SJSA1 (cell line): ENCODE results near the gene CNGB1. TPM values are rescaled to one million over a fixed set of nuclear protein-coding genes. Genes with fewer than 3 reads are reported as not detected.

Experiments used
- DNase-seq, 2 experiments: peaks; one replicate each; pipeline ENCODE4 v3.0.0-alpha.2; 2015 to 2020; ENCODE audit warnings: low spot score in 2 of 2, low read depth in 1 of 2
- H3K27ac ChIP-seq: fragments of 250-450 bp; sonication (Bioruptor Pico); 2 replicates; pipeline ENCODE4 v1.5.1; 2020; ENCODE audit warnings: mild to moderate bottlenecking, moderate library complexity
- H3K27me3 ChIP-seq: fragments of 250-450 bp; sonication (Bioruptor Pico); replicated peaks from 2 replicates; pipeline ENCODE4 v1.5.1; 2020; ENCODE audit warnings: mild to moderate bottlenecking, moderate library complexity
- H3K36me3 ChIP-seq: fragments of 250-450 bp; sonication (Bioruptor Pico); 2 replicates; pipeline ENCODE4 v1.5.1; 2020; ENCODE audit warnings: mild to moderate bottlenecking
- H3K4me1 ChIP-seq: fragments of 250-450 bp; sonication (Bioruptor Pico); replicated peaks from 2 replicates; pipeline ENCODE4 v1.6.1; 2021; ENCODE audit warnings: mild to moderate bottlenecking
- H3K4me3 ChIP-seq: fragments of 250-450 bp; sonication (Bioruptor Pico); 2 replicates; pipeline ENCODE4 v1.5.1; 2020; ENCODE audit warnings: mild to moderate bottlenecking
- H3K9me3 ChIP-seq: fragments of 250-450 bp; sonication (Bioruptor Pico); replicated peaks from 2 replicates; pipeline ENCODE4 v1.5.1; 2020; ENCODE audit warnings: mild to moderate bottlenecking
- total RNA-seq: library from RNA; depleted of rRNA; stranded (reverse); fragments of >200 nt; shearing (Covaris generic); gene quantifications from 2 replicates; pipeline ENCODE4 v1.2.3, GENCODE V29; 2014

Gene CNGB1
- total RNA-seq, 1 experiment from 2014 or later, result 0.13 TPM

DNA sequence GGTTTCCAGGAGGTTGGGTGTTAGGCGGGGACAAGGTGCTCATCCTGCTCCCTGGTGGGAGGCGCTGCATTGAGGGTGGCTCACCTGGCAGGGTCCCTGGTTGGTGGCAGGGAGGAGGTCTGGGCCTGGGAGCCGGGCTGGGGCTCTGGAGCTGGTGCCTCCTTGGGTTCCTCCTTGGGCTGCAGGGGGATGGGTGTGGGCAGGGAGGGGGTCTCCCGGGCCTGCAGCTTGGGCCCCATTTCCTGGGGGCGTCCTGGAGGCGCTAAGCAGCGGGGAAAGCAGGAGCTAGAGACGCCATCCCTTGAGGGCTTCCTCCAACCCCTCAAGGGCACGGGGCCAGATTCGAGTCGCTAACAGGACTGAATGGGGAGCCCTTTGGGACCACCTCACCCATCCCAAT lies 11.1 kb downstream of the CNGB1 start:
- DNase-seq, result no peak
- no peaks in the 10 kb centered on the region for H3K27me3 ChIP-seq
- H3K4me3 ChIP-seq, result no peak overlapping the region
- H3K36me3 ChIP-seq, result no peaks in the 10 kb centered on the region
- peaks cover 6% of the 10 kb centered on the region for H3K4me1 ChIP-seq
- no peak overlapping the region for H3K27ac ChIP-seq
- no peaks in the 10 kb centered on the region for H3K9me3 ChIP-seq

DNA sequence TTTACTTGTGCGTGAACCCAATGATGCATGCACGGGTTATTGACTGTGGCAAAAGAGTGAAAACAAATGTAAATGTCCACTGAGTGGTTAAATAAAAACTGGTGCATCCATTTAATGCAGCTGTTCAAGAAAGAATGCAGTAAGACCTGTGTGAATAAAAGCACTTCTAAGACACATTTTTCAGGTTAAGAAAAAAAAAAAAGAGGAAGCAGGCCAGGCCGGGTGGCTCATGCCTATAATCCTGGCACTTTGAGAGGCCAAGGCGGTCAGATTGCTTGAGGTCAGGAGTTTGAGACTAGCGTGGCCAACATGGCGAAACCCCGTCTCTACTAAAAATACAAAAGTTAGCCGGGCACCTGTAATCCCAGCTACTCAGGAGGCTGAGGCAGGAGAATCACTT lies 11.8 kb downstream of the CNGB1 start:
- Histone ChIP-seq H3K4me3 (no peak overlapping the region), H3K36me3 (no peaks in the 10 kb centered on the region), H3K27ac (no peak overlapping the region), H3K9me3 (no peaks in the 10 kb centered on the region), H3K4me1 (peaks cover 6% of the 10 kb centered on the region), H3K27me3 (no peaks in the 10 kb centered on the region)
- DNase-seq, result no peak

DNA sequence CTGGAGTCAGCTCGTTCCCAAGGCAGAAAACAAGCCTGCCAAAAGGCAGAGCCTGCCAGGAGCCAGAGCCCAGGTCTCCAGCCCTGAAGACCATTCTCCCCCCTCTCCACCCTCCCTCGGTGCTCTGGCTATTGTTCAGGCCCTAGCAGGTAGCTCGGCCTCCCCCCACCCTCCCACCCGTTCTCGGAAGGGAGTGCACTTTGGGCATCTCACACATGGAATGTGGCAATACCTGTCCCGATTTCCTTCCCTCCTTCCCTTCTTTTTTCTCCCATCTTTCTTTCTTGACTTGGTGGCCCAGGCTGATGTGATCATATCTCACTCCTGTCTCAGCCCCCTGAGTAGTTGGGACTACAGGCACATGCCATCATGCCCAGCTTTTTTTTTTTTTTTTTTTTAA lies 12.4 kb downstream of the CNGB1 start:
- Histone ChIP-seq H3K9me3 (no peaks in the 10 kb centered on the region), H3K4me1 (peaks cover 6% of the 10 kb centered on the region), H3K27me3 (no peaks in the 10 kb centered on the region), H3K4me3 (no peak overlapping the region), H3K36me3 (no peaks in the 10 kb centered on the region), H3K27ac (no peak overlapping the region)
- no peak for DNase-seq

DNA sequence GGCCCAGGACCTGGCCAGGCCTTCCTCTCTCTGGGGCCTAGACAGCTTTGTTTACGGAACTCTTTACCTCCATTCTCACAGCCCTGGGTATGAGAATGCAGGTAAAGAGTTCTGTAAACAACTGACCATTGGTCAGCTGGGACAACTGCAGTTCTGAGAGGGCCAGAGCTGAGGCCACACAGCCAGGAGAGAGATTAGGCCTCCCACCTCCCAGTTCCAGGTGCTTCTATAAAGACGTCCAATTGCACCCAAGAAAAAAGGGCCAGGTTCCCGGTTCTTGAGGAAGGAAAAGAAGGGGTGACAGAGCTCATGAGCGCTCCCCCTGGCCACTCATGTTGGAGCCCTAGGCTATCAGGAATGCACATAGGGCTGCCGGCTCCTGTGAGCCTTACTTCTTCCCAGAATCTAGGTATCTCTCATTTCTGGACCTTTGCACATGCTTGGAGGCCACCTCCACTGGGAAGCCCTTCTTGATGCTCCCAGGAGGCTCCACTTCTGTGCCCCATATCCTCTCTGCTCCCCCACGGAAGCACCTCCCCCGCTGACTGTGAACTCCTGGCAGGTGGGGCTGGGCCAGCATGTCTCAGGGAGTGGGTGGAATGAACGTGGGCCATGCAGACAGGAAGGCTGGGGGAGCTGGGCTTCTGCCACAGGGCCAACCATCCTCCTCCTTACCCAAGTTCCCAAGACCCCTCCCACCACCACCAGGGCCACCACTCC lies 13.1 kb downstream of the CNGB1 start:
- Histone ChIP-seq H3K9me3 (no peaks in the 10 kb centered on the region), H3K27me3 (no peaks in the 10 kb centered on the region), H3K36me3 (no peaks in the 10 kb centered on the region), H3K4me3 (no peak overlapping the region), H3K4me1 (peaks cover 6% of the 10 kb centered on the region), H3K27ac (no peak overlapping the region)
- DNase-seq, result no peak

DNA sequence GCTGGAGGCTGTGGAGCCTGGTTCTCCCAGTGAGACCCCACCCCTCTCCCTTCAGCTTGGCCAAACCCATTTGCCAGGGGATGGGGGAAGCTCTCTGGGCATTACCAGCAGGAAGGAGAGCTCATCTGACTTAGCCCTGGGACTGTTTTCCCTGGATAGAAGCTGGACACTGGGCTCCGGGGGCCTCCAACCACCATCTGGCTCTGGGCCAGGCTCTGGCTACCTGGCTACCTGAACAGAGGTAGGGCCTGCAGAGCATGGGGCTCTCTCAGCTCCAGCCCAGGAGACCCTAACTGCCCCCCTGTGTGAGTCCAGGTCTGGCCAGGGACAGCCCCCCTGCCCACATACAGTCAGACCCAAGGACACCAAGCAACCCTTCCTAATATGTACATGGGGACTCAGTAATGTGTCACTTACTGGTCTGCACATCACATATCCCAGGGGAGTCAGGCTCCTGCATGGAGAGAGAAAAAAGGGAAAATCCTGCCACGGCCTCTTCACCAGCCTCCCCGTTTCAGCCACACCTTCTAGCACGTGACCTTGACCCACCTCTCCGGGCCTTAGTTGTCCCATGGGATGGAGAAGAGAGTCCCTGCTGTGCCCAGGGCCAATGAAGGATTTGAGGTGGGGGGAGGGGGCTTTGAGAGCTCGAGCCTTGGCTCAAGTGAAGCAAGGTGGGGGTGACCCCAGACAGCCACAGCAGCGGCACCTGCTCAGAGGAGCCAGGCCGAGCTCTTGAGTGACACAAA lies 13.8 kb downstream of the CNGB1 start:
- no peaks in the 10 kb centered on the region for H3K36me3 ChIP-seq
- H3K4me3 ChIP-seq, result no peak overlapping the region
- no peaks in the 10 kb centered on the region for H3K9me3 ChIP-seq
- no peak for DNase-seq
- H3K27me3 ChIP-seq, result no peaks in the 10 kb centered on the region
- peaks cover 6% of the 10 kb centered on the region for H3K4me1 ChIP-seq
- H3K27ac ChIP-seq, result no peak overlapping the region

DNA sequence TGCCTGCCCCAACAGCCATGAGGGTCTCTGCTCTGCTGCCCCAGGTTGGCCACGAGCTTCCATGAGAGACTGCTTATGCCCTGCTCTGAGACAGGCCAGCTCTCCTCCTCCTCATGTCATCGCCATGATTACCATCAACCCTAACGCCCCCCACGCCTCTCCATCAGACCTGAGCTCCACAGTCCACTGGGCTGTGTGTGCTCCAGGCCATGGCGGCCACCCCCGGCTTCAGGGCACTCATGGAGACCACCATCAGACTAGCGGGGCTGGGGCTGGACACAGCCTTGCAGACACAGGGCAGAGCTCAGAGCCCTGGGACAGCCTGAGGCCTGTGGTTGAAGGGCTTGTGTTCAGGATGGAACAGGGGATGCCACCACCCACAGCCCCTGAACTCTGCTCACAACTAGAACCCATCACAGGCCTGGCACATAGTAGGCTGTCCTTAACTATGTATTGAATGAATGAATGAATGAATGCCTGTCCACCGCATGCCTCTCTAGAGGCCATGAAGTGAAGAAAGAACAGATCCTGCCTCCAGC lies 14.6 kb downstream of the CNGB1 start:
- no peak for DNase-seq
- Histone ChIP-seq H3K27me3 (no peaks in the 10 kb centered on the region), H3K4me1 (peaks cover 6% of the 10 kb centered on the region), H3K27ac (no peak overlapping the region), H3K36me3 (no peaks in the 10 kb centered on the region), H3K4me3 (no peak overlapping the region), H3K9me3 (no peaks in the 10 kb centered on the region)

DNA sequence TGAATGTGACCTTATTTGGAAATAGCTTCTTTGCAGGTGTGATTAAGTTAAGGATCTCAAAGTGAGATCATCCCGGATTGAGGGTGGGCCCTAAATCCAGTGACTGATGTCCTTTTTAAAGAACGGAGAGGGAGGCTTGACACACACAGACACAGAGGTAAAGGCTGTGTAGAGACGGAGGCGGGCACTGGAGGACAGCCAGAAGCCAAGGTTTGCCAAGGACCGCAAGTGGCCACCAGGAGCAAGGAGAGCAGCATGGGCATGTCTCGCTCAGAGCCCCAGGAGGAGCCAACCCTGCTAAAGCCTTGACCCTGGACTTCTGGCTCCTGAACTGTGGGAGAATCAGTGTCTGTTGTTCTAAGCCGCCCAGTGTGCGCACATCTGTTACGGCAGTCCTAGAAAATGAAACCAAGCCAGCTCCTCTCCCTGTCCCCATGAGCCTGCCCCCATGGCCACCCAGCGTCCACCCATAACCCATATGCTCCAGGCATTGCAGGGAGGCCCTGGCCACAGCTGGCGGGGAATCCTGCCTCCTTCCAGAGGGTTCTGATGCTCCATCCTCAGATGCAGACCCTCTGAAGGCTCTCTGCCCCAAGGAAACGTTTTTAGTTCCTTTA lies 15.2 kb downstream of the CNGB1 start:
- Histone ChIP-seq H3K27ac (no peak overlapping the region), H3K4me1 (peaks cover 6% of the 10 kb centered on the region), H3K4me3 (no peak overlapping the region), H3K9me3 (no peaks in the 10 kb centered on the region), H3K27me3 (no peaks in the 10 kb centered on the region), H3K36me3 (no peaks in the 10 kb centered on the region)
- no peak for DNase-seq

DNA sequence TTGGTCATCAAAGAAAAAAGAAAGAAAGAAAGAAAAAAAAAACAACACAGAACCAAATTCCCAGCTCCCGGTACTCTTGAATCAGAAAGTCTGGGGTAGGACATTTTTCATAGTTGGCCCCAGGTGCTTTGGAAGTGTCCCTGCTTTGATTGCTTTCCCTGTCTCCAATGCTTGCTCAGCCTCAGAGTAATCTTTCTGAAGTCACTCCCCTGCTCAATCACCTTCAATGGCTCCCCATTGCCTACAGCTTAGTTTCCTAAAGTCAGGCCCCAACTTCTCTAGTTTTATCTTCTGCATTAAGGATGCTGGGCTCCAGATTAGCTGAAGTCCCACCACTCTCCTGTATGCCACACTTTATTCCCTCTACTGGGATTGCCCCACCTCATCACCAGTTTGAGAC lies 17.1 kb downstream of the CNGB1 start:
- H3K36me3 ChIP-seq, result no peaks in the 10 kb centered on the region
- H3K27me3 ChIP-seq, result no peaks in the 10 kb centered on the region
- no peak overlapping the region for H3K27ac ChIP-seq
- H3K9me3 ChIP-seq, result no peaks in the 10 kb centered on the region
- peaks cover 6% of the 10 kb centered on the region for H3K4me1 ChIP-seq
- no peak for DNase-seq
- H3K4me3 ChIP-seq, result no peak overlapping the region

DNA sequence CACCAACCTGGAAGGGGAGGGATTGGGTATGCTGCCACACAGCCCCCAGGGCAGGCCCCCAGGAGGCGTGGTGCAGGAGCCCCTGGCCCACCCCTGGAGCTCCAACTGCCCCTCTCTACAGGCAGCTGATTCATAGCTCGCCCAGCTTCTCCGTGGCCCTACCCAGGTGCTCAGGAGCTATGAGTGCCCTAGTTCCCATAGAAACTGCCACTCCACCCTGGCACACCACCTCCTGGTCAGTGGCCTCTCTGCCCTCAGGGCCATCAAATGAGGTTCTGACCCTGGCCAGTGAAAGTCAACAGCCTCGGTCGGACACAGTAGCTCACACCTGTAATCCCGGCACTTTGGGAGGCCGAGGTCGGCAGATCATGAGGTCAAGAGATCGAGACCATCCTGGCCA lies 18.0 kb downstream of the CNGB1 start:
- no peak for DNase-seq
- H3K27ac ChIP-seq, result no peak overlapping the region
- no peaks in the 10 kb centered on the region for H3K36me3 ChIP-seq
- H3K9me3 ChIP-seq, result no peaks in the 10 kb centered on the region
- H3K4me1 ChIP-seq, result peaks cover 6% of the 10 kb centered on the region
- H3K4me3 ChIP-seq, result no peak overlapping the region
- no peaks in the 10 kb centered on the region for H3K27me3 ChIP-seq

DNA sequence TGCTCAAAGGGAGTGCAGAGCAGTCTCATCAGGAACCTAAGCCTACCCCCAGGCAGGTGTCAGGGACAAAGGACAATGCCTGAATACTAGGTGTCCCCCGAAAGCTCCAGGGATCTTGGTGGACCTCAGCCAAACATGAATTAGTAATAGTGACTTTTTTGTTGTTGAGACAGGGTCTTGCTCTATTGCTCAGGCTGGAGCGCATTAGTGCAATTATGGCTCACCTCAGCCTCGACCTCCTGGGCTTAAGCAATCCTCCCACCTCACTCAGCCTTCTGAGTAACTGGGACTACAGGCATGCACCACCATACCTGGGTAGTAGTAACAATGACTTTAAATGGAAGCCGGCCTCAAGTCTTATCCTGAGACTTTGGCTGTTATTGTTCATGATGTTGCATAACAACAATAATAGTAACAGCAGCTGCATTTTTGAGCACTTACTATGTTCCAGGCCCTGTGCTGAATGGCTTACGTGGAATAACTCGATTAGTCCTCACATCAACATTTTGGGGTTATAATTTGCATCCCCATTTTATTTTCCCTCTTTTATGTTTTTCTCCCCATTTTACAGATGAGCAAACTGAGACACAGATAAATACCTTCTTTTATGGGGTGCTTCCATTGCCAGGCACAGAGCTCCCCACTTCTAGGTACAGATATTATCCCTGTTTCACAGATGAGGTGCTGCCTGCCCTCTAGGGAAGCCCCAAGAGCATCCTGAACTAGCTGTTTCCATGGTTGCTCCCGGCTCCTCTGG lies 19.5 kb downstream of the CNGB1 start:
- no peak for DNase-seq
- H3K4me3 ChIP-seq, result no peak overlapping the region
- peaks cover 6% of the 10 kb centered on the region for H3K4me1 ChIP-seq
- H3K36me3 ChIP-seq, result no peaks in the 10 kb centered on the region
- no peaks in the 10 kb centered on the region for H3K9me3 ChIP-seq
- no peak overlapping the region for H3K27ac ChIP-seq
- no peaks in the 10 kb centered on the region for H3K27me3 ChIP-seq

DNA sequence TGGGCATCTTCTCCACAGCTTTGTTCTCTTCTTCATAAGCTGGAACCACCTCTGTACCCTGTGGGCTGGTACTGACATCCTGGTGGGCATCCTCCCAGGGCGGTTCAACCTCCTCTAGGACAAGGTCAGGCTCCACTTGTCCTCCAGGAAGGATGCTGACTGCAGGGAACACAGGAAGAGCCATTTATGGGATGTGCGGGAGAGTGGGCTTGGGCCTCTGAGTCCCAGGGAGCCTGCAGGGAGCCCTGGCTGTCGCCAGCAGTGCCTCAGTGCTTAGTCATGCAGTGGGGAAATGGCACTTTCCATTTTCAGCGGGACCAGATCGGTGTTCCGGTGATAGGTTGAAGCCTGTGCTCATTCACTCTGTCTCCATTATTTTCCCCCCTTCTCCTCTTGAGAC lies 20.5 kb downstream of the CNGB1 start:
- Histone ChIP-seq H3K27ac (no peak overlapping the region), H3K4me1 (no peaks in the 10 kb centered on the region; the same call in 1 of the 2 replicates), H3K9me3 (no peaks in the 10 kb centered on the region), H3K4me3 (no peak overlapping the region), H3K36me3 (no peaks in the 10 kb centered on the region), H3K27me3 (no peaks in the 10 kb centered on the region)
- DNase-seq, result no peak

DNA sequence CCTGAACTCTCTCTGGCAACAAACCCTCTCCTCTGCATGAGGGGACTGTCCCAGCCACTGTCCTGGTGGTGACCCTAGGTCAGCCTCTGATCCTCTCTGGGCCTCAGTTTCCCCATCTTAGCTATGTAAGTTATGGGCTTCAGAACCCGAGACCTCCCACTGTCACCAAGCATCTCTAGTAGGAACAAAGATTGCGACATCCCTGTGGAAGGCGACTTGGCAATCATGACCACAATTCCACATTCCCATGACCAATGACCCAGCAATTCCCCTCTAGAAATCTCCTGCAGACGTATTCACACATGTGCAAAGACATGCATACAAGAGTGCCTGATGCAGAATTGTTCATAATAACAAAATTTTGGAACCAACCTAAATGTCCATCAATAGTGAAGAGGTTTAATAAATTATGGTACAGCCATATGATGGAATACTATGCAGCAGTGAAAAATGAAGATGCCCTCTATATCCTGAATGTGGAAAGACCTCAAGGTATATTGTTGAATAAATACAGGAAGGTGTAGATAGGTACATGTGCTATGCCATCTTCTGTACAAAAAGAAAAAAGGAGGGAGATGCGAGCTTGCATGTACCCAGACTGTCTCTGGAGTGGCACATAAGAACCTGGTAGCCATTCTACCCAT lies 21.2 kb downstream of the CNGB1 start:
- Histone ChIP-seq H3K4me3 (no peak overlapping the region), H3K27me3 (no peaks in the 10 kb centered on the region)
- no peak for DNase-seq

DNA sequence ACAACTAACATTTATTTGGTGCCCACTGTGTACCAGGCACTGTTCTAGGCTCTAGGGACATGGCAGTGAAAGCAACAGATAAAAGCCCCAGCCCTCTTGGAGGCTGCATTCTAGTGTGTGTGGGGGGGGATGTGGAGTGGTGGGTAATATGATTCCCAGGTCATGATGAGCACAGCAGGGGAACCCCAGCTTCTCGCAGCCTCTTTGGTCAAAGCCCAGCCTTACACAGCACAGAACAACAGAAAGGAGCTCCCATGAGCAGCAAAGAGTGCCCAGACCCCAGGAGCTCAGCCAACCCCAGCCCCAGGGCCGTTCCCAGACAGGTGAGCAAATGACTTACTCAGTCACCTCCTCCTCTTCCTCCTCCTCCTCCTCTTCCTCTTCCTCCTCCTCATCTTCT lies 21.9 kb downstream of the CNGB1 start:
- no peaks in the 10 kb centered on the region for H3K27me3 ChIP-seq
- no peaks in the 10 kb centered on the region for H3K4me1 ChIP-seq
- H3K36me3 ChIP-seq, result no peaks in the 10 kb centered on the region
- no peaks in the 10 kb centered on the region for H3K9me3 ChIP-seq
- H3K27ac ChIP-seq, result no peak overlapping the region
- H3K4me3 ChIP-seq, result no peak overlapping the region
- DNase-seq, result no peak

More for the DNA sequence above, 21.2 kb downstream of the CNGB1 start:
- Histone ChIP-seq H3K27ac (no peak overlapping the region), H3K9me3 (no peaks in the 10 kb centered on the region), H3K36me3 (no peaks in the 10 kb centered on the region), H3K4me1 (no peaks in the 10 kb centered on the region)
